GM23338 (cell line): ENCODE data around the gene TMEM117. TPM values are rescaled to one million over a fixed set of nuclear protein-coding genes. Genes with fewer than 3 reads are reported as not detected.
A peak's percentile ranks its signal among the peaks of the same experiment; 100 is the strongest.

Experiments used
- ATAC-seq: fragments of 200-7000 bp; cut with Tn5 transposase; 3 replicates; pipeline ENCODE4 v1.9.1; 2020
- DNase-seq: peaks from one replicate; pipeline ENCODE4 v3.0.0-alpha.2; 2015; ENCODE audit warnings: low spot score
- H2AFZ ChIP-seq: fragments of 200-600 bp; sonication (generic); 2 replicates; pipeline ENCODE4 v1.8.0; 2016; ENCODE audit warnings: antibody characterized with exemption, mild to moderate bottlenecking, moderate library complexity
- H3F3A ChIP-seq: fragments of 200-600 bp; sonication (generic); replicated peaks from 2 replicates; pipeline ENCODE4 v1.8.0; 2017; ENCODE audit warnings: antibody characterized with exemption, mixed run types, low read depth
- H3K27ac ChIP-seq: fragments of 200-600 bp; sonication (generic); 2 replicates; pipeline ENCODE4 v1.6.1; 2016; ENCODE audit warnings: low read depth
- H3K27me3 ChIP-seq: fragments of 200-600 bp; sonication (generic); 2 replicates; pipeline ENCODE4 v1.8.0; 2016; ENCODE audit warnings: mild to moderate bottlenecking, mixed run types, moderate library complexity; ENCODE audit not compliant: insufficient read depth
- H3K36me3 ChIP-seq: fragments of 200-600 bp; sonication (generic); 2 replicates; pipeline ENCODE4 v1.8.0; 2016; ENCODE audit warnings: mild to moderate bottlenecking; ENCODE audit not compliant: insufficient read depth
- H3K4me1 ChIP-seq: fragments of 200-600 bp; sonication (generic); 2 replicates; pipeline ENCODE4 v1.8.0; 2016; ENCODE audit warnings: mild to moderate bottlenecking, moderate library complexity; ENCODE audit not compliant: insufficient read depth
- H3K4me2 ChIP-seq: fragments of 200-600 bp; sonication (generic); 2 replicates; pipeline ENCODE4 v1.7.1; 2017; ENCODE audit warnings: mixed run types
- H3K4me3 ChIP-seq: fragments of 200-600 bp; sonication (generic); 2 replicates; pipeline ENCODE4 v1.6.1; 2016; ENCODE audit warnings: mixed run types
- H3K79me2 ChIP-seq: fragments of 200-600 bp; sonication (generic); replicated peaks from 2 replicates; pipeline ENCODE4 v1.8.0; 2017; ENCODE audit warnings: mild to moderate bottlenecking; ENCODE audit not compliant: insufficient read depth
- H3K9me2 ChIP-seq: fragments of 200-600 bp; sonication (generic); 2 replicates; pipeline ENCODE4 v1.8.0; 2017; ENCODE audit not compliant: insufficient read depth
- H4K20me1 ChIP-seq: fragments of 200-600 bp; sonication (generic); replicated peaks from 2 replicates; pipeline ENCODE4 v1.8.0; 2017; ENCODE audit warnings: mild to moderate bottlenecking; ENCODE audit not compliant: insufficient read depth
- H3K27ac Mint-ChIP-seq: 2 replicates; pipeline ENCODE4 v1.8.0; 2020; ENCODE audit warnings: inconsistent platforms, mild to moderate bottlenecking, moderate library complexity, mixed read lengths
- H3K27me3 Mint-ChIP-seq: 3 replicates; pipeline ENCODE4 v1.8.0; 2022; ENCODE audit warnings: low read depth, mild to moderate bottlenecking, moderate library complexity, mixed read lengths, inconsistent platforms; ENCODE audit not compliant: insufficient read depth, poor library complexity
- H3K36me3 Mint-ChIP-seq: 3 replicates; pipeline ENCODE4 v1.8.0; 2021; ENCODE audit warnings: low read depth, mild to moderate bottlenecking, inconsistent platforms, moderate library complexity, mixed read lengths
- H3K4me1 Mint-ChIP-seq: 3 replicates; pipeline ENCODE4 v1.8.0; 2020; ENCODE audit warnings: mild to moderate bottlenecking, inconsistent platforms, mixed read lengths
- H3K4me3 Mint-ChIP-seq: 3 replicates; pipeline ENCODE4 v1.8.0; 2021; ENCODE audit warnings: moderate library complexity, mild to moderate bottlenecking, inconsistent platforms, mixed read lengths
- H3K9me3 Mint-ChIP-seq: 3 replicates; pipeline ENCODE4 v1.8.0; 2020; ENCODE audit warnings: moderate library complexity, mild to moderate bottlenecking, inconsistent platforms, mixed read lengths
- CREB1 ChIP-seq: fragments of 250-450 bp; sonication (Bioruptor Pico); IDR thresholded peaks from 2 replicates; pipeline ENCODE4 v1.5.0; 2020; ENCODE audit warnings: low read depth, mild to moderate bottlenecking, moderate library complexity
- CTCF ChIP-seq, 2 experiments: fragments of 200-600 bp in 1 of 2; sonication (generic) in 1 of 2; conservative IDR thresholded peaks; 2 replicates each; pipeline versions ENCODE4 v1.5.1 to v1.6.1; 2016 to 2017; ENCODE audit warnings: antibody characterized with exemption in 2 of 2, low read depth in 2 of 2, mild to moderate bottlenecking in 2 of 2, moderate library complexity in 1 of 2
- EZH2 ChIP-seq: fragments of 200-600 bp; sonication (generic); IDR thresholded peaks from one replicate; pipeline ENCODE4 v1.8.0; 2017; ENCODE audit warnings: antibody characterized with exemption, mild to moderate bottlenecking, low read depth; ENCODE audit not compliant: unreplicated experiment
- EZH2phosphoT487 ChIP-seq: fragments of 200-600 bp; sonication (generic); IDR thresholded peaks from one replicate; pipeline ENCODE4 v1.8.1; 2018; ENCODE audit warnings: antibody characterized with exemption; ENCODE audit not compliant: unreplicated experiment
- JUNB ChIP-seq: IDR thresholded peaks from one replicate; pipeline ENCODE4 v1.6.1; 2016; ENCODE audit warnings: antibody characterized with exemption; ENCODE audit not compliant: unreplicated experiment
- NANOG ChIP-seq: IDR thresholded peaks from 2 replicates; pipeline ENCODE4 v1.6.1; 2016; ENCODE audit warnings: antibody characterized with exemption, borderline replicate concordance
- POLR2AphosphoS5 ChIP-seq: IDR thresholded peaks from 2 replicates; pipeline ENCODE4 v1.6.1; 2016; ENCODE audit warnings: antibody characterized with exemption, low read depth
- REST ChIP-seq: IDR thresholded peaks from one replicate; pipeline ENCODE4 v1.6.1; 2018; ENCODE audit warnings: antibody characterized with exemption; ENCODE audit not compliant: unreplicated experiment
- STAT1 ChIP-seq: IDR thresholded peaks from one replicate; pipeline ENCODE4 v1.6.1; 2016; ENCODE audit warnings: antibody characterized with exemption; ENCODE audit not compliant: unreplicated experiment
- ZNF114 ChIP-seq: fragments of 250-450 bp; sonication (Bioruptor Pico); IDR thresholded peaks from 2 replicates; pipeline ENCODE4 v1.5.0; 2020; ENCODE audit warnings: mild to moderate bottlenecking, moderate library complexity
- ZNF331 ChIP-seq: fragments of 250-450 bp; sonication (Bioruptor Pico); IDR thresholded peaks from 2 replicates; pipeline ENCODE4 v1.5.0; 2020; ENCODE audit warnings: low read depth, mild to moderate bottlenecking, moderate library complexity
- ZNF462 ChIP-seq: fragments of 250-450 bp; sonication (Bioruptor Pico); IDR thresholded peaks from 2 replicates; pipeline ENCODE4 v1.5.0; 2020; ENCODE audit warnings: mild to moderate bottlenecking, moderate library complexity
- polyA plus RNA-seq: library from polyadenylated mRNA; unstranded; fragments of >200 nt; fragmentation: Nextera tagmentation; extraction: Ambion mirVana; gene quantifications from 2 replicates; pipeline ENCODE4 v1.2.1, GENCODE V29; 2016
- total RNA-seq: library from RNA; depleted of rRNA; stranded (reverse); fragments of >200 nt; shearing (Covaris generic); gene quantifications from 2 replicates; pipeline ENCODE4 v1.2.3, GENCODE V29; 2014
- TF ChIP-seq, protein P1 (sequence below): IDR thresholded peaks from 2 replicates; pipeline ENCODE4 v1.6.1; 2016; ENCODE audit warnings: antibody characterized with exemption

TMEM117 gene
- total and polyA plus RNA-seq, 2 experiments from 2014 or later: 0.94 to 1.6 TPM

DNA sequence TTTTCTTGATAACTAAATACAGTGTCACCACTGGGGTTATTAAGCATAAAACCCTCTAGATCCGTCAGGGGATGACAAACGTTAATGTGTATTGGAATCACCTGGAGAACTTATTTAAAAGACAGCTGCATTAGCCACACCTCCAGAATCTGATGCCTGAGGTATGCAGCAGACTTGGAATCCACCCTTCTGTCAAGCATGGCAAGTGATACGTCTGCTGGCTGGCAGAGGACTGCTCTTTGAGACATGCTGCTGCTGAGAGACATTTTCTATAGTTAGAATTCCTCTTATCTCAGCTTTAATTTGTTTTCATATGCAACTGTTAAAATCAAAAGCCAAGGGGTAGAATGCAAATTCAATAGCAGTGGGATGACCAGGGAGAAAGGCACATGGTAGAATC is 544.0 kb downstream of the TMEM117 start:
- H3K27me3 ChIP-seq: no peaks in the 10 kb centered on the region
- DNase-seq (peak; percentile 60), ATAC-seq (peak; percentile 82)
- H3K4me2 ChIP-seq: peak overlapping the region; percentile 8
- peak overlapping the region; percentile 52; the same call in 1 of the 2 replicates for H3K27ac ChIP-seq
- H3F3A ChIP-seq: no peaks in the 10 kb centered on the region
- H3K4me3 ChIP-seq: peak overlapping the region; percentile 8; the same call in 1 of the 2 replicates
- Mint-ChIP-seq H3K27ac (0 out of 2 replicates have a peak overlapping the region, but pooled peaks have one; percentile 10), H3K9me3 (no peaks in the 10 kb centered on the region), H3K36me3 (no peaks in the 10 kb centered on the region), H3K4me1 (peaks cover 51% of the 10 kb centered on the region), H3K27me3 (peaks cover 1% of the 10 kb centered on the region), H3K4me3 (no peak overlapping the region)
- no peaks in the 10 kb centered on the region for H4K20me1 ChIP-seq
- no peak for TF ChIP-seq EZH2
- no peak for TF ChIP-seq REST
- no peak for TF ChIP-seq STAT1
- TF ChIP-seq, protein P1, sequence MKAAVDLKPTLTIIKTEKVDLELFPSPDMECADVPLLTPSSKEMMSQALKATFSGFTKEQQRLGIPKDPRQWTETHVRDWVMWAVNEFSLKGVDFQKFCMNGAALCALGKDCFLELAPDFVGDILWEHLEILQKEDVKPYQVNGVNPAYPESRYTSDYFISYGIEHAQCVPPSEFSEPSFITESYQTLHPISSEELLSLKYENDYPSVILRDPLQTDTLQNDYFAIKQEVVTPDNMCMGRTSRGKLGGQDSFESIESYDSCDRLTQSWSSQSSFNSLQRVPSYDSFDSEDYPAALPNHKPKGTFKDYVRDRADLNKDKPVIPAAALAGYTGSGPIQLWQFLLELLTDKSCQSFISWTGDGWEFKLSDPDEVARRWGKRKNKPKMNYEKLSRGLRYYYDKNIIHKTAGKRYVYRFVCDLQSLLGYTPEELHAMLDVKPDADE: no peak
- TF ChIP-seq ZNF114 (CRISPR knock-in tag): no peak
- TF ChIP-seq CTCF (conservative IDR thresholded peaks at IDR 0.05; ENCODE audit: low read depth in 2 of 2): no peak
- no peak for TF ChIP-seq EZH2phosphoT487
- no peak for TF ChIP-seq POLR2AphosphoS5
- TF ChIP-seq ZNF331 (CRISPR knock-in tag): no peak
- no peak for TF ChIP-seq CREB1 (CRISPR knock-in tag)
- no peak for TF ChIP-seq ZNF462
- TF ChIP-seq NANOG: no peak
- no peak for TF ChIP-seq JUNB
- no peaks in the 10 kb centered on the region for H3K79me2 ChIP-seq
- H3K36me3 ChIP-seq: no peaks in the 10 kb centered on the region
- H3K9me2 ChIP-seq: no peaks in the 10 kb centered on the region
- H2AFZ ChIP-seq: peak overlapping the region; percentile 35; the same call in 1 of the 2 replicates
- peaks cover 44% of the 10 kb centered on the region for H3K4me1 ChIP-seq
